Measurements from ENCODE around the gene PLEKHF1.

DNA sequence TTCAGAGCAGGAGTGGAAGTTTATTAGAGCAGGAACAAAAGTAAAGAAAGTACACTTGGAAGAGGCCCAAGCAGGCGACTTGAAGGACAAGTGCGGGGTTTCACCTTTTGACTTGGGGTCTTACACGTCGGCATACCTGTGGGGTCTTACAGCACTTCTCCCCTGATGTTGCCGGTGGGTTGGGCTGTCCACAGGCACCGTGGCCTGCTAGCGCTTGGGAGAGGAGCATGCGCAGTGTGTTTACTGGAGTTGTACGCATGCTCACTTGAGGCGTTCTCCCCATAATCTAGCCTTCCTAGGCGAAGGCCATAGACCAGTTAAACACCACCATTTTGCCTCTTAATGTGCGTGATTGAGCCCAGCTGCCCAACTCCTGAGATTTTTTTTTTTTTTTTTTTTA is 25.0 kb upstream of the PLEKHF1 start:
- TF ChIP-seq EZH2 (IDR thresholded peaks at IDR 0.05) (no peak), POLR2AphosphoS5 (IDR thresholded peaks at IDR 0.05; ENCODE audit: borderline replicate concordance, low read depth, low read length) (no peak)
